ENCODE measurements around the gene KIF25.

DNA sequence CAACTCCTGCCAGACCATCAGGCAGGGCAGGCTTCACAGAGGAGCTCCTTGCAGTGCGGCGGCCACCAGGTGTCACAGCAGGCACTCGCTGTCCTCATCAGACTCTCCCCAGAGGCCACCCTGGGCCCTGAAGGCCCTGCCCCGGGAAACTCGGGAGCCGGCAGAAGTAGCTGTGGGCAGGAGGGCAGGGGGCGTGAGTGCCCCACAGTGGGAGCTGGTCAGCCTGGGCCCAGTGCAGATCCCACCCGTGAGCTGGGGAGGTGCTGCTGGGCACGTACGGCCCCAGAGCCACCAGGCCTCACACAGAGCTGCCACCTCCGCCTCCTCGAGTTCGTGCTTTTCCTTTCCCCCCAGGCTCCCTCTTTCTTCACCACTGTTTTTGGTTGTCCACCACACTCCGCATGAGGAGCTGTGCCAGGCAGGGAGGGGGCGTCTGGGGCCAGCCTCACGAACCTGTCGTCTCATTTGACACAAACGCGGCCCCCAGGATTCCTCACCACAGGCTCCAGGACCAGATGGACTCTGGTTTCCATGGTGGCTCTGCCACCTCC is 47.7 kb downstream of the KIF25 start:
- TF ChIP-seq, protein P1, sequence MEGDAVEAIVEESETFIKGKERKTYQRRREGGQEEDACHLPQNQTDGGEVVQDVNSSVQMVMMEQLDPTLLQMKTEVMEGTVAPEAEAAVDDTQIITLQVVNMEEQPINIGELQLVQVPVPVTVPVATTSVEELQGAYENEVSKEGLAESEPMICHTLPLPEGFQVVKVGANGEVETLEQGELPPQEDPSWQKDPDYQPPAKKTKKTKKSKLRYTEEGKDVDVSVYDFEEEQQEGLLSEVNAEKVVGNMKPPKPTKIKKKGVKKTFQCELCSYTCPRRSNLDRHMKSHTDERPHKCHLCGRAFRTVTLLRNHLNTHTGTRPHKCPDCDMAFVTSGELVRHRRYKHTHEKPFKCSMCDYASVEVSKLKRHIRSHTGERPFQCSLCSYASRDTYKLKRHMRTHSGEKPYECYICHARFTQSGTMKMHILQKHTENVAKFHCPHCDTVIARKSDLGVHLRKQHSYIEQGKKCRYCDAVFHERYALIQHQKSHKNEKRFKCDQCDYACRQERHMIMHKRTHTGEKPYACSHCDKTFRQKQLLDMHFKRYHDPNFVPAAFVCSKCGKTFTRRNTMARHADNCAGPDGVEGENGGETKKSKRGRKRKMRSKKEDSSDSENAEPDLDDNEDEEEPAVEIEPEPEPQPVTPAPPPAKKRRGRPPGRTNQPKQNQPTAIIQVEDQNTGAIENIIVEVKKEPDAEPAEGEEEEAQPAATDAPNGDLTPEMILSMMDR (IDR thresholded peaks at IDR 0.05; ENCODE audit: poor library complexity, severe bottlenecking) = no peak
- no peak for TF ChIP-seq MXI1 (conservative IDR thresholded peaks at IDR 0.05; ENCODE audit: poor library complexity, severe bottlenecking)
- TF ChIP-seq EP300 (conservative IDR thresholded peaks at IDR 0.05; ENCODE audit: poor library complexity, severe bottlenecking) = no peak
- no peak for TF ChIP-seq RAD21 (conservative IDR thresholded peaks at IDR 0.05)
- TF ChIP-seq TAF1 (IDR thresholded peaks at IDR 0.05; ENCODE audit: low read depth) = no peak
- TF ChIP-seq EZH2 (IDR thresholded peaks at IDR 0.05; ENCODE audit: borderline replicate concordance, insufficient read depth, low read length, poor library complexity, severe bottlenecking) = no peak
- TF ChIP-seq SMC3 (conservative IDR thresholded peaks at IDR 0.05; ENCODE audit: poor library complexity) = no peak
- no peak for TF ChIP-seq POLR2AphosphoS5 (IDR thresholded peaks at IDR 0.05)
